SK-N-SH treated with all-trans-retinoic acid at 6 μM for 48 hours (cell line): ENCODE results near the gene TLN1.

Experiments used
- ARNTL ChIP-seq: fragments of 450-650 bp; formaldehyde crosslinking; IDR thresholded peaks from 2 replicates; pipeline ENCODE4 v1.5.0; 2020; ENCODE audit warnings: low read depth, mild to moderate bottlenecking, moderate library complexity, borderline replicate concordance
- RARB ChIP-seq: fragments of 250-450 bp; sonication (Bioruptor Pico); IDR thresholded peaks from 2 replicates; pipeline ENCODE4 v1.8.0; 2021; ENCODE audit warnings: mild to moderate bottlenecking, moderate library complexity
- TOX ChIP-seq: fragments of 250-450 bp; sonication (Bioruptor Pico); IDR thresholded peaks from 2 replicates; pipeline ENCODE4 v1.8.0; 2021; ENCODE audit warnings: mild to moderate bottlenecking, moderate library complexity, borderline replicate concordance
- ZC3H10 ChIP-seq: fragments of 250-450 bp; sonication (Bioruptor Pico); IDR thresholded peaks from 2 replicates; pipeline ENCODE4 v1.5.1; 2021; ENCODE audit warnings: mild to moderate bottlenecking, moderate library complexity
- ZFP30 ChIP-seq: fragments of 450-650 bp; formaldehyde crosslinking; IDR thresholded peaks from 2 replicates; pipeline ENCODE4 v1.5.0; 2022; ENCODE audit warnings: mild to moderate bottlenecking, moderate library complexity
- ZNF70 ChIP-seq: fragments of 450-650 bp; formaldehyde crosslinking; IDR thresholded peaks from 2 replicates; pipeline ENCODE4 v1.5.0; 2020; ENCODE audit warnings: mild to moderate bottlenecking, moderate library complexity
- TF ChIP-seq, protein P1 (sequence below): fragments of 250-450 bp; sonication (Bioruptor Pico); IDR thresholded peaks from 2 replicates; pipeline ENCODE4 v1.8.0; 2020; ENCODE audit warnings: mild to moderate bottlenecking, moderate library complexity, borderline replicate concordance
- TF ChIP-seq, protein P2 (sequence below): fragments of 250-450 bp; sonication (Bioruptor Pico); IDR thresholded peaks from 2 replicates; pipeline ENCODE4 v1.5.1; 2020; ENCODE audit warnings: low read depth, mild to moderate bottlenecking, moderate library complexity

GRCh38 chr9:35746583-35746982 lies 14.6 kb upstream of the TLN1 start:
- TF ChIP-seq ZC3H10 = no peak
- TF ChIP-seq ARNTL (CRISPR knock-in tag) = no peak
- TF ChIP-seq ZNF70 (CRISPR knock-in tag) = no peak
- no peak for TF ChIP-seq TOX (CRISPR knock-in tag)
- TF ChIP-seq, protein P1, sequence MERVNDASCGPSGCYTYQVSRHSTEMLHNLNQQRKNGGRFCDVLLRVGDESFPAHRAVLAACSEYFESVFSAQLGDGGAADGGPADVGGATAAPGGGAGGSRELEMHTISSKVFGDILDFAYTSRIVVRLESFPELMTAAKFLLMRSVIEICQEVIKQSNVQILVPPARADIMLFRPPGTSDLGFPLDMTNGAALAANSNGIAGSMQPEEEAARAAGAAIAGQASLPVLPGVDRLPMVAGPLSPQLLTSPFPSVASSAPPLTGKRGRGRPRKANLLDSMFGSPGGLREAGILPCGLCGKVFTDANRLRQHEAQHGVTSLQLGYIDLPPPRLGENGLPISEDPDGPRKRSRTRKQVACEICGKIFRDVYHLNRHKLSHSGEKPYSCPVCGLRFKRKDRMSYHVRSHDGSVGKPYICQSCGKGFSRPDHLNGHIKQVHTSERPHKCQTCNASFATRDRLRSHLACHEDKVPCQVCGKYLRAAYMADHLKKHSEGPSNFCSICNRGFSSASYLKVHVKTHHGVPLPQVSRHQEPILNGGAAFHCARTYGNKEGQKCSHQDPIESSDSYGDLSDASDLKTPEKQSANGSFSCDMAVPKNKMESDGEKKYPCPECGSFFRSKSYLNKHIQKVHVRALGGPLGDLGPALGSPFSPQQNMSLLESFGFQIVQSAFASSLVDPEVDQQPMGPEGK (CRISPR knock-in tag) = no peak
- TF ChIP-seq ZFP30 = no peak
- no peak for TF ChIP-seq RARB (CRISPR knock-in tag)
- TF ChIP-seq, protein P2, sequence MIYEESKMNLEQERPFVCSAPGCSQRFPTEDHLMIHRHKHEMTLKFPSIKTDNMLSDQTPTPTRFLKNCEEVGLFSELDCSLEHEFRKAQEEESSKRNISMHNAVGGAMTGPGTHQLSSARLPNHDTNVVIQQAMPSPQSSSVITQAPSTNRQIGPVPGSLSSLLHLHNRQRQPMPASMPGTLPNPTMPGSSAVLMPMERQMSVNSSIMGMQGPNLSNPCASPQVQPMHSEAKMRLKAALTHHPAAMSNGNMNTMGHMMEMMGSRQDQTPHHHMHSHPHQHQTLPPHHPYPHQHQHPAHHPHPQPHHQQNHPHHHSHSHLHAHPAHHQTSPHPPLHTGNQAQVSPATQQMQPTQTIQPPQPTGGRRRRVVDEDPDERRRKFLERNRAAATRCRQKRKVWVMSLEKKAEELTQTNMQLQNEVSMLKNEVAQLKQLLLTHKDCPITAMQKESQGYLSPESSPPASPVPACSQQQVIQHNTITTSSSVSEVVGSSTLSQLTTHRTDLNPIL = no peak
